HG03280 (cell line): ENCODE data around the gene CCDC197.

Experiments used
- ATAC-seq: cut with Tn5 transposase; IDR thresholded peaks from one replicate; pipeline ENCODE4 v1.9.1; 2021; ENCODE audit warnings: mild to moderate bottlenecking, moderate library complexity; ENCODE audit not compliant: unreplicated experiment

Gene CCDC197

DNA sequence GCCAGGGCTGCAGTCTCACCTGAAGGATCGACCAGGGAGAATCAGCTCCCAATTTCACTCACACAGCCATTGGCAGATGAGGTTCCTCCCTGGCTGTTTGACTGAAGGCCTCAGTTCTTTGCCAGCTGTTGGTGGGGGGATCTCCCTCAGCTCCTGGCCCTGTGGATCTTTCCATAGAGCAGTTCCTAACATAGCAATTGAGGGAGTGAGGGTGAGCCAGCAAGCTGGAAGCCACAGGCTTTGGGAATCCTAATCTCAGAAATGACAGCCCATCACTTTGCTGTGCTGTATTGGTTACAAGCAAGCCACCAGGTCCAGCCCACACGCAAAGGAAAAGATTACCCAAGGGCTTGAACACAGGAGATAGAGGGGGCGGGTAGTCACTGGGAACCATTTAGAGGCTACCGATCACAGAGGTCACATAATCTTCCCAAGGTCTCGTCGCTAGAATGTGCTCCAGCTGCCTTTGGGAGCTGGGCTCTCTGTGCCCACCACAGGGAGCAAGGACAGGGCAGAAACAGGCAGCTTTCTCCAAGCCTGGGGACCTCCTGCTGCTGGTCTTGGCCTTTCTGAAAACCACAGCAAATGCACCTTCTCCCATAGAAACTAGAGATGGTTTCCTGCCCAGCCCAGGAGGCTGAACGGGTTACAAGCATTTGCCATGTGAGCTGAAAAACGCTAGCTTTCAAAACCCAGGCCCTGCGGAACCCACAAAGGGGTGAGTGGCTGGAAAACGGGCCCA is 24.5 kb downstream of the CCDC197 start:
- no peak for ATAC-seq

DNA sequence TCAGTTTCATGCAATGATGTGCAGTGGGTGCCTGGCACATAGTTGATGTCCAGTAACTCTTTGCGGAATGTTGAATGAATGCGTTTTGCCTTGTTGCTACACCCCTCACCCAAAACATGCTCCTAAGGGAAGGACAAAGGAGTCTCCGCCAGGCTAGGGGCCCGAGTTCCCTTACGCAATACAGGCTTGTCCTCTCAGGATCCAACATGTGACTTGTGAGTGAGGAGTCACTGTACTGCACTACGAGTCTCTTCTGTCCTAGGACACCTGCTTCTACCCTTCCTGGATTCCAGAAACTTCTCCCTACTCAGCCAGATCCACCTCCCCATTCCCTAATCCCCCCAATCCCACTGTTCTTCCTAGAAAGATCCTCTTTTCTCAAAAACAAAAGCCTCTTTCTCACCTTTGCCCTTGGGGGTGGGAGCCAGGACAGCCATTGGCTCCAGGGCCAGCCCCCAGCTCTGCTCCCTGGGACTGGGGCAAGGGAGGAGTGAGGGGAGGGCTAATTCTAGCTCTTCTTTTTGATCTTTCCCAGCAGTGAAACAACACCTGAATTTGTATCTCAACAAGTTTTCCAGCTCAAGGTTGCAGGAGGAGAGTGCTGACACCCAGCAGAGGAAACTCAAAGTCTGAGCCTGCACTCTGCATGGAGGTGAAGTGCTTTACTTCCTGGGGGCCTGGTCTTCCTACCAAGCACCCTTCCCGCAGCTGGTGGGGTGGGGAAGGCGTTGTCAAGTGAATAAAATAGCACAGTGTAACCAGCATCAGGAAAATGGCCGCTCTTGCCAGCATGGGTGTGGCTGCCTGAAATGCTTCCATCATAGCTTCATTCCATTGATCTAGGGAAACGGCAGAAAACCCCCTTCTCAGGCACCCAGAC is 25.7 kb downstream of the CCDC197 start:
- no peak for ATAC-seq

DNA sequence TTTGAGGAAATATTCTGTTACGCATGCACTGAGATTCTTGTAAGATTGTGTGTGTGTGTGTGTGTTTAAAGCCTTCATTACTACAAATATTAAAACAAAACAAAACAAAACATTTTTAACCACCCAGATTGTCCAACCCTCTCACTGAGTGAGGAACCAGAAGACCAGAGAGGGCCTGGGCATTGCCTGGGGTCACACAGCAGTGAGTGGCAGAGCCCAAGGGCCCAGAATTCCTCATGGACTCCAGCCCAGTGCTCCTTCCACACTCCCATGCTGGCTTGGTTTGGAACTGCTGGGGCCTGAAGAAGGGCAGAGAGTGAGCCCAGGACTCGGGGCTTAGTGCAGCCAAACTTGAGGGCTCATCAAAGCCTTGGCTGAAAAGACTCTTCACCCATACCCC is 27.4 kb downstream of the CCDC197 start:
- ATAC-seq: no peak

DNA sequence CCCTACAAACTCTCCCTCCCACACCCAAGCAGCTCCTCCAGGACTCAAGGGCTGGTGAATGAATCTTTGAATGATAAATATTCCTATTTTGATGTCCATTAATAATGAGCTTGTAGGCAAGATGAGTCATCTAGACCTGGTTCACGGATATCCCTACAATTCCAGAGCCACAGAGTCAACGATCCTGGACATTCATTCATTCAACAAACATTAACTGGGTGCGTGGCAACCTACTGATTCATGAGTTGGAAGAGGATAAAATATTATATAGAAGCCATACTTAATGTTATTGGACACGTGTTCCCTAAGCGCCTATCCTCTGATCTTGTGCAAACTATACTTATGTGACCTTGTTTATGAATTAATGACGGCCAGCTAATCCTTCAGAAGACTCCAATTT is 28.6 kb downstream of the CCDC197 start:
- no peak for ATAC-seq

GRCh38 chr14:94026173-94026888 is 29.2 kb downstream of the CCDC197 start, which contains the start of gene OTUB2:
OTUB2 (plus strand) TSS chr14:94026340; CDS start chr14:94026538, 198 bp downstream.
- peak; percentile 100 for ATAC-seq

DNA sequence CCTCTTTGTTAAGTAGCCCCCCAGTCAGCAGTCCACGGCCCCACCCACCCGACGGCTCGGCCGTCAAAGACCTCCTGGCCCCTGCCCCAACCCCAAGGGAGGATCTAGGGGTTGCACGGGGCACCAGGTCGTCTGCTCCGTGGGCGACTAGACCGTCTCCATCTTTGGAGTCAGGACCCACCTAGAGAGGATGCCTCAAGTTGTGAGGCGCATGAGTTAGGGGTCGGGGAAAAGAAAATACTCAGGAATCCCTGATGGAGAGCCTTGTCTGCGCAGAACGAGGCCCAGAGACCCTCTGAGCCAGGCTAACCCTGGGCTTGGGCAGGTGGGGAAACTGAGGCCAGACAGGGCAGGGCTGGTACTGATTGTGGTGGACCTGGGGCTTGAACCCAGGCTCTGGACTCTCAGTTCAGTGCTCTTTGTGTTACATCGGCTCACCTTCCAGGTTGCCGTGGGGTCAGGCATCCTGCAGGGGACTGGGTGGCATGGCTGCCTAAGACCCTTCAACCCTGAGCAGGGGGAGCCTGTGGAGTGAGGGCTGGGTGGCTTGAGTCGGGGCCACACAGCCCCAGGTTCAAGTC is 29.9 kb downstream of the CCDC197 start:
- ATAC-seq: no peak

DNA sequence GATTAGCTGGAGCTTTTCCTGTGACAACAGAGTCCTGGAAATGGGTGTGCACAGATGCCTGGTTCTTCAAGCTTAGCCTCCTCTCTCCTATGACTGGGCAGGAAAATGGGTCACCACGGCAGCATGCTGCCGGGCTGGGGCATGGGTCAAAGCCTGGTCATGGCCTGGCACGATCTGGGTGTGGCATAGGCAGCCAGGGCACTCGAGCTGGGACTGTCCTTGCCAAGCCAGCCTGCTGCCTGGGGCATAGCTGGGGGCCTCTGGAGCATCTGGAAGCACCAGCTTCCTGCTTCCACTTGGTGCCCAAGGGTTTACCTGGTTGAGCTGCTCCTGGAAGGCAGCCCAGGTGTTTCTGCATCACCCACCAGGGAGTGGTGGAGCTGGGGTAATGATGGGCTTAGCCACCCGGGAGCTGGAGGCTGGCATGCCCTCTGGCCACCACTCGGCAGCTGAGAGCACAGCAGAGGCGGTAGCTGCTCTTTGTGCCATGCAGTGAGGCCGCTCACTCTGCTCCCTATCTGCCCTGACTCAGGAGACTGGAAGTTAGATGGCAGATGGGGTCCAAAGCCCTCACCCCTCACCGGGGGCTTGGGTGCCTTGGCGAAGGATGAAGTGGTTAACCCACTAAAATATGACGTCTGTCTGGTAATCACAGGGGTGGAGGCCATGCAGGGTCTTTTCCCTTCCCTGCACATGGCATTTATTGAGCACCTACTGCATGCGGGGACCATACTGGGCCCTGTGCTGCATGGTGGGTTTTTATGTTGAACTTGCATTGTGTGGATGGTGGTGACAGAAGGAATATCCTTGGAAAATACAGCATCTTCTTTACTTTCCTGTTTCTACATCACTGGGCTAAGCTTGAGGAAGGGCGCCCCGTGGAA is 30.7 kb downstream of the CCDC197 start:
- ATAC-seq: no peak

DNA sequence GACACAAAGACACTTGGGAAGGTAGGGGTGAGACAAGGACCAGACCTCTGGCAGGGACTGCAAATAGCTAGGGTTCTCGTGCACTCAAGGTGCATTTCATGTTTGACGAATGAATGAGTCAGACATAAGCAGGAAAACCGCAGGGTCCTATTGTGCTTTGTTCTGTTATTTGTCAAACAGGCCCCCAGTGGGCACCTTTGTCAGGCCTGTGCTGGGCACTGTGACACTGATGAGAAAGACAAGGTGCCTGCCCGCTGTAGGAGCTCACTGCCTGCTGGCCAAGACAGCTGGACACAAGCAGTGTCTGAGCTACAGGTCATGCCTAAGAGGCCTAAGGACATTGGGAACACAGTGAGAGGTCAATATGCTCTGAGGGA is 31.3 kb downstream of the CCDC197 start:
- no peak for ATAC-seq

GRCh38 chr14:94029265-94029664 is 32.2 kb downstream of the CCDC197 start:
- ATAC-seq: no peak

DNA sequence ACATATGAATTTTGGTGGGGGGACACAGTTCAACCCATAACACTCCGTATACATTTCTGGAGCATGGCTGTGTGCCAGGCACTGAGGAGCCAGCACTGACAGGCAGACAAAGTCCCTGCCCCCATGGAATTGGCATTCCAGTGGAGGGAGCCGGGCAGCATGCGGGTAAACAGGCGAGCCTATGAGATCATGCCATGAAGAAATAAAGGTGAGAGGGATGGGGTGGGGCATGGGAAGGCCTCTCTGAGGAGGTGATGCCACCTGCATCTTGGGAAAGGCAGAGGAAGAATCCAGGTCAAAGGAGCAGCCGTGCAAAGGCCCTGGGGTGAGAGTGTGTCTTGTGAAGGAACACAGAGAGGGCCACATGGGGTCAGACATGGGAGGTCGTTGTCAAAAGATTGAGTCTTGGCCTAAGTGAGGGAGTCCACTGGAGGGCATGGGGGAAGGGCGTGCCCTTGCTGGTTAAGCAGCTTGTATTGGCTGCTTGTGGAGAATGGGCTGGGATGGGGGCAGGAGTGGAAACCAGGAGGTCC is 32.6 kb downstream of the CCDC197 start:
- no peak for ATAC-seq

GRCh38 chr14:94030571-94030970 is 33.5 kb downstream of the CCDC197 start:
- no peak for ATAC-seq

GRCh38 chr14:94031161-94031882 is 34.2 kb downstream of the CCDC197 start:
- no peak for ATAC-seq

DNA sequence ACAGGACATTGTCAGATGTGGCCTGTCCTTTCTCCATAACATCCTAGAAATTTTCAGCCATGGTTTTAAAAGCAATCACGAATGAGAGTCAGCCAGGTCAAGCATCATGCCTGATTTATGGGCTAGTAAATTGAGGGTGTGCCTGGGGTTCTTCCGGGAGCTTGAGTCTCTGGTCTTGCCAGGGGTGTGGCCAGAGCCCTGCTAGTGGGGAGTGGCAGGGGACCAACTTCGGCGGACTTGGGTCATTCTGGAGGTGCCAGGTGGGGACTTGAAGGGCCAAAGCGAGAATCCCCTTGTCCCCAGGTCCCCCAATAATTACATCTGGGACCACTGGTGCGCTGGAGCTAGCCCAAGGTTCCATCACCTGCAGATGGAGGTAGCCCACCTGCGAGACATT is 34.8 kb downstream of the CCDC197 start:
- no peak for ATAC-seq

DNA sequence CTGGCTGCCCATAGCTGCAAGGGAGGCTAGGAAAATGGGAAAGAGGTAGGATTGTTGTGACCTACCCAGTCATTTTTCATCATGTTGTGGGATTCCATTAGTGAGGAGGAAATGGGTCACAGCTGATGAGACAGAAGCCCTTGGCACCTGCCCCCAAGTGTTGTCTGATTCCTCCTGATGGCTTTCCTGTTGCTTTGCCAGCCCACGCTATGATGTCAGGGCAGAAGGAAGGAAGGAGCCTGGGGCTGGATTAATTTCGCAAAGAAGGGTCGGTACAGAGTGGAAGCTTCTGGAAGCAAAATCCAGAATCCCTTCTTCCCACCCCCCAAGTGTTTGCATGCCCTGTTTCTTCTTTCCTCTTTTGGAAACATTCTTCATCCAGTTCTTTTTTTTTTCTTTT is 37.8 kb downstream of the CCDC197 start:
- ATAC-seq: no peak

- peak; percentile 92 for ATAC-seq
These were observed 39.4 kb downstream of the CCDC197 start for GRCh38 chr14:94036313-94037167.

- no peak for ATAC-seq
These were observed 40.9 kb downstream of the CCDC197 start for GRCh38 chr14:94037954-94038353.

DNA sequence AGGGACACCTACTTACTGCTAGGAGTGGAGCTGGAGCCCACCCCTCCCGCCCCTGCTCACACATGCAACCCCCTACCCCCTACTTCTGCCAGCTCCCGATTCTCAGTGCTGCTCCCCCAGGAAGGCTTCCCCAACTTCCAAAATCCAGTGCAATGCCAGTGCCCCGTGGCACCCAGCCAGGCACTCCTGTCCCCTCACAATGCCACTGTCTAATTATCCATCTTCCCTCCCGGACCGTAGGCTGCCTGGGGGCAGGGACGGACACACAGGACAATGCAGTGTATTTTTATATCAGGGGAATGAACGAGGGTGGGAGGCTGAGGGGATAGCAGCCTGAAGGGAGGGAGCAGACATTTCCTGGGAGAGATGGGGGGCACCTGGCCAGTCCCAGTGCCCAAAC is 41.4 kb downstream of the CCDC197 start:
- no peak for ATAC-seq

DNA sequence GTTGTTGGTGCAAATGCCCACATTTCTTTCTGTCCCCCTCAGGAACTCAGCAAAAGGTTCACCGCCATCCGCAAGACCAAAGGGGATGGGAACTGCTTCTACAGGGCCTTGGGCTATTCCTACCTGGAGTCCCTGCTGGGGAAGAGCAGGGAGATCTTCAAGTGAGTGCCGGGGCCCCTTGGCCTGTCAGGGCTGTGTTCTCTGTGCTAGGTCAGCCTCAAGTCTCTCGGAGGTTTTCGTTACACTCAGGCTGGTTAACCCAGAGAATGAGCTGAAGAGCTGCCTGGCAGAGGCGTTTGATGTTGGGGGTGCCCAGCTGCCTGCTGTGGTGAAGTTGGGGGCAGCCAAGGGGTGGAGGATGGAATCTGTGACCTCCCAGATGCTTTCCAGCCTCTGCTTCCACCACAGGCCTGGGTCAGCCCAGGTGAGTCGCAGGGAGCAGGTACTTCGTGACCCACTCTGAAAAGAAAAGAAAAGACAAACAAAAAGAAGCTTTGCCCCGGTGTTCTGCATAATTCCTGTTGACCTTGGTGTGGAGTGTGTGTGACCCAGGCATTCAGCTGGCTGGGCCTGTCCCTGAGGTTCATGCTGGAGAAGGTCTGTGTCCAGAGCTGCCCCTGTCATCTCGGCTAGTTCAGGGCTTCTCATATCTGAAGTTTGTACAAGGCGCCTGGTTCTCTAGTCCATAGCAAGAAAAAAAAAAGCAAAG is 42.0 kb downstream of the CCDC197 start:
- no peak for ATAC-seq
